GM10248 (cell line): ENCODE results near the gene SHISA4.

Experiments
- CTCF ChIA-PET: fragments of 300-600 bp; sonication (Branson Sonifier 250); formaldehyde crosslinking; extraction: SDS; loops from one replicate; lab custom pipeline; 2021; ENCODE audit warnings: antibody characterized with exemption; lab: Yijun Ruan, JAX
- POLR2A ChIA-PET: fragments of 350-650 bp; sonication (Branson Sonifier 250); formaldehyde crosslinking; extraction: SDS; loops from one replicate; lab custom pipeline; 2020; ENCODE audit warnings: antibody characterized with exemption; lab: Yijun Ruan, JAX
- DNase-seq: peaks from one replicate; pipeline ENCODE4 v3.0.0; 2012; ENCODE audit errors: extremely low spot score
- TF ChIP-seq, protein P1 (sequence below): IDR thresholded peaks from 2 replicates; pipeline ENCODE4 v1.5.1; 2012; ENCODE audit warnings: mild to moderate bottlenecking, low read depth; ENCODE audit errors: extremely low read depth, missing control alignments, control extremely low read depth

Gene SHISA4

DNA sequence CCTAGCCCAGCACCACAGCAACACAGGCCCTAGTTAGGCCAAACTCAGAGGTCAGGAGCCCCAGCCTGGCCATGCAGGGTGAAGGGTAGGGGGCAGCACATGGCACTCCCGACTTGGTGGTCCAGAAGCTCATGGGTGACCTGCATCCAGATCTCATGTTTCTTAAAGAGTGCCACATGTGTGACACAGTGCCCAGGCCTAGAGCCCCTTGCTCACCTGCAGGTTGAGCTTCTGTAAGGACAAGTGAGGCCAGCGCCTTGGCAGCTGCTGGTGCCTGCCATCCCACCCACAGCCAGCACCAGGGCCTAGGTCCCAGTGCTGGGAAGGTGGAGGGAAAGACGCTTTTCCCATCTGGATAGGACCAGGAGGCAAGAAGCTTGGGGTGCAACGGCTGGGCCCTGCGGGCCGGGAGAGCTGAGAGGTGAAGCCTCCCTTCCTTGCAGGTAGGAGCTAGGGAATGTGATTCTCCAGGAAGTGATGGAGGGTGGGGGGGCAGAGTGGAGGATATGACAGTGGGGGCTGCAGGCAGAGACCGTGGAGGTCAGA is 6.5 kb downstream of the SHISA4 start:
- ChIA-PET CTCF (interaction anchor here (0.6 to 8.7 kb wide), 54 partner anchors 12 to 825 kb away, joined by 3 to 174 read pairs (median 6); partner anchors contain the start of genes GPR37L1, IPO9, LMOD1 and RNPEP), POLR2A (no interaction called here)
- TF ChIP-seq, protein P1, sequence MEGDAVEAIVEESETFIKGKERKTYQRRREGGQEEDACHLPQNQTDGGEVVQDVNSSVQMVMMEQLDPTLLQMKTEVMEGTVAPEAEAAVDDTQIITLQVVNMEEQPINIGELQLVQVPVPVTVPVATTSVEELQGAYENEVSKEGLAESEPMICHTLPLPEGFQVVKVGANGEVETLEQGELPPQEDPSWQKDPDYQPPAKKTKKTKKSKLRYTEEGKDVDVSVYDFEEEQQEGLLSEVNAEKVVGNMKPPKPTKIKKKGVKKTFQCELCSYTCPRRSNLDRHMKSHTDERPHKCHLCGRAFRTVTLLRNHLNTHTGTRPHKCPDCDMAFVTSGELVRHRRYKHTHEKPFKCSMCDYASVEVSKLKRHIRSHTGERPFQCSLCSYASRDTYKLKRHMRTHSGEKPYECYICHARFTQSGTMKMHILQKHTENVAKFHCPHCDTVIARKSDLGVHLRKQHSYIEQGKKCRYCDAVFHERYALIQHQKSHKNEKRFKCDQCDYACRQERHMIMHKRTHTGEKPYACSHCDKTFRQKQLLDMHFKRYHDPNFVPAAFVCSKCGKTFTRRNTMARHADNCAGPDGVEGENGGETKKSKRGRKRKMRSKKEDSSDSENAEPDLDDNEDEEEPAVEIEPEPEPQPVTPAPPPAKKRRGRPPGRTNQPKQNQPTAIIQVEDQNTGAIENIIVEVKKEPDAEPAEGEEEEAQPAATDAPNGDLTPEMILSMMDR, result no peak
- no peak for DNase-seq

DNA sequence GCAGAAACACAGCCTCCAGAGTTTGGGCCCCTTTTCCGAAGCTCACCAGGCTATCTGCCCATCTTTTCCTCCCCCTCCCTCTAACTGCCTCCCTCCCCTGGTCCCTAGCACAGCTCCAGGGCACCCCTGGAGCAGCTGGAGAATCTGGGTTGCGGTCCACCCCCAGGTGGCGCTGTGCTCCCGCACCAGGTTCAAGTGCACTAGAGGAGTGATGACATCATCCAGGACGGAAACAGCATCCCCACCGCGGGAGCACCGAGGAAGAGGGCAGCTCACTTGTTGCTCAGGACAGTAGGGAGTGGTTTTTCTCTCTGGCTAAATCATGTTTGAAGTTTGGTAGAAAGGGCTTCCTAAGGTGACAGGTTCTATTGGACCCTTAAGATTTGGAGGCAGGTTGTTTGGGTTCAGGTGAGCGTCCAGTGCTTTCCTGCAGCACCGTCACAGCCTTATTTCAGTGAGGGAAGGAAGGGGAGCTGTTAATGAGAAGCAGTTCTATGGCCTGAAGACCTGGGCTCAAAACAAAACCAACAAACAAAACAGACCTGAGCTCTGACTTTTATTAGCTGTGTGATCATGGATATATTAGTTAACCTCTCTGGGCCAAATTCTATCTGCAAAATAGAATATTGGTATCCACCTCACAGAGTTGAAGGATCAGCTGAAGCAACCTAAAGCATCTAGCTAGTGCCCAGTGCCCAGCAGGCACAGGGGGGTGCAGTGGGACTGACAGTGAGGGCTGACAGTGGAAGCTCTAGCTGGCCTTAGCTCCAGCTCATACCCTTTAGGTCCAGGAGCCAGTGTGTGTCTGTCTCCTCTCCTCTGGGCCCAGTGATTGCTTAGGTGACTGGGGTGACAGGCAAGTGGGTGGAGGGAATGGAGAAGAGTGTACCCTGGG is 7.5 kb downstream of the SHISA4 start:
- TF ChIP-seq, protein P1, result peak; percentile 93
- ChIA-PET CTCF (interaction anchor here (0.6 to 8.7 kb wide), 57 partner anchors 11 to 824 kb away, joined by 3 to 174 read pairs (median 5); partner anchors contain the start of genes GPR37L1, IPO9, LMOD1 and RNPEP), POLR2A (interaction anchor here (0.5 kb wide), 1 partner anchor 65 kb away, joined by 5 read pairs; no protein-coding TSS in a partner anchor)
- DNase-seq, result peak; percentile 90

DNA sequence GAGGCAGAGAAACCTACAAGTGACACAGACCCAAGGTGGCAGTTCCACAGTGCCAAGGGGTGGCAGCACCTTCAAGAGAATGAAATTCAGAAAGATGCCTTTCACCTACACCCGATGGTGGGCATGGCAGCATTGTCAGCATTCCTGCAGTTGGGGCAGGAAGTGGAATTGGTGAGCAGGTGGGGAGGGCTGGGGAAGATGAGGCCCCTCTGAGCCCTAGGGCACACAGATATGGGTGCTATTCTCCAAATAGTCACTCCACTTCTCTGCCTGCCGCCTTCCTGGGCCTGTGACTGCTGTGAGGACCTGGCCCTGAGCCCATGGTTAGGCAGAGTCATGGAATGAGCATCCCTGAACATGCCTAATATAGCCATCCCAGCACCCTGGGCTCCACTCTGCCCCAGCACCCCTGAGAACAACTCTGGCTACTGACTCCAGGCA is 8.3 kb downstream of the SHISA4 start:
- POLR2A ChIA-PET, result no interaction called here
- DNase-seq, result no peak
- TF ChIP-seq, protein P1, result no peak
- CTCF ChIA-PET, result interaction anchor here (1.2 to 8.7 kb wide), 32 partner anchors 10 to 283 kb away, joined by 3 to 174 read pairs (median 8); partner anchors contain the start of genes GPR37L1, IPO9 and LMOD1

DNA sequence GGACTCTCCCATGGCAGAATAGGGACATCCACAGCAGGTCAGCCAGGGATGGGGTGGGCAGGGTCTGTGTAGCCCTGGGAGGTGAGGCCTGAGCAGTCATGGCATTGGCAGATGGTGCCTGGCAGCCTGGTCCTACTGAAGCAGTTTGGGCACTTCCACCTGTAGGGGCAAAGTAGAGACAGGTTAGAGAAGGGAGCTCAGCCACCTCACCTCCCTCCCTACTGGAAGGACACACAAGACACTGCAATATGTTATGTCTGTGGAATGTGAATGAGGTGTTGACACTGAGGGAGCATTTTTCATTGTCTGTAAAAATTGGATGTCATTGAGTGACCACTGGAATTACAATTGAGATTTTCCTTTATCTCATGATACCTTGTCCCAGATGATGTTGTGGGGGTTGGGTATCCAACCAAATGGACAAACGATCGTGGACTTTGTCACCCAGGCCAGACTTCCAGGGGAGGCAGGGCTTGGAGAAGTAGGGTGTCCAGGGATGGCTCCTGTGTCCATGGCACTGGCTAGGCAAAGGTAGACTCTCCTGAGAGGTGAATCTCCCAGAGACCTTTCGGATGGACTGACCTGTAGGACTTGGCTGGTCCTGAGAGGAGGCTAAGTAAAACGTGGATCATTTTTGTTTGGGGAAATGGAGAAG is 9.7 kb downstream of the SHISA4 start:
- TF ChIP-seq, protein P1, result no peak
- ChIA-PET CTCF (interaction anchor here (1.1 to 8.3 kb wide), 11 partner anchors 9 to 222 kb away, joined by 3 to 163 read pairs (median 3); no protein-coding TSS in a partner anchor), POLR2A (no interaction called here)
- no peak for DNase-seq

DNA sequence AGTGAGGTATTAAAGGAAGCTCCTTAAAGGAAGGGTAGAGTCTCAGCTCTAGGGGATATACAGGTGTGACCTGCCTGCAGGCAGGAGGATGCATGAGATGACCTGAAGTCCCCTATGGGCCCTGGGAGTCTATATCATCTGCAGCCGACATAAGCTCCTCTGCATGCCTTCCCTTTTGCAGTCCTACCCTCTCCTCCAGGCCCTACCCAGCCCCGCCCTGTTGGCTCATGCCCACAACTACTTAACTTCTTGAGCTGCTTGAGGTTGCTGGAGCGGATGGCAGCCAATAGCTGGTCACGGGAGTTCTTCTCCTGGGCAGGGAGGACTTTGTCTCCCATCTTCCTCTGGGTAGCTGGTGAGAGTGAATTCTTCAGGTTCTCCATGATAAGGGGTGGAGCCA is 10.3 kb downstream of the SHISA4 start:
- no peak for DNase-seq
- CTCF ChIA-PET, result interaction anchor here (0.9 to 8.3 kb wide), 6 partner anchors 10 to 221 kb away, joined by 3 to 163 read pairs (median 4); no protein-coding TSS in a partner anchor
- TF ChIP-seq, protein P1, result no peak
- POLR2A ChIA-PET, result no interaction called here
